ENCODE data around the gene PDK1. TPM values are rescaled to one million over a fixed set of nuclear protein-coding genes. Genes with fewer than 3 reads are reported as not detected.

PDK1 gene
- total RNA-seq, 1 donor from 2014 or later, result 7.3 TPM

- no peak overlapping the region for H3K27ac Mint-ChIP-seq (ENCODE audit: unreplicated experiment)
- no peaks in the 10 kb centered on the region for H3K27me3 Mint-ChIP-seq (ENCODE audit: unreplicated experiment)
- H3K36me3 Mint-ChIP-seq (ENCODE audit: unreplicated experiment), result peaks cover 3% of the 10 kb centered on the region
- peaks cover 6% of the 10 kb centered on the region for H3K4me1 Mint-ChIP-seq (ENCODE audit: unreplicated experiment)
- H3K9me3 Mint-ChIP-seq (ENCODE audit: unreplicated experiment), result peaks cover 4% of the 10 kb centered on the region
- DNase-seq (ENCODE audit: extremely low spot score, unreplicated experiment), result no peak
- TF ChIP-seq CTCF (IDR thresholded peaks at IDR 0.05), result no peak
- H3K4me3 Mint-ChIP-seq (ENCODE audit: unreplicated experiment), result no peak overlapping the region
These were observed 67.5 kb downstream of the PDK1 start for GRCh38 chr2:172623249-172623965.

GRCh38 chr2:172624996-172625395 lies 69.1 kb downstream of the PDK1 start:
- H3K27ac Mint-ChIP-seq (ENCODE audit: unreplicated experiment), result no peak overlapping the region
- peaks cover 3% of the 10 kb centered on the region for H3K36me3 Mint-ChIP-seq (ENCODE audit: unreplicated experiment)
- no peak overlapping the region for H3K4me3 Mint-ChIP-seq (ENCODE audit: unreplicated experiment)
- no peaks in the 10 kb centered on the region for H3K27me3 Mint-ChIP-seq (ENCODE audit: unreplicated experiment)
- H3K9me3 Mint-ChIP-seq (ENCODE audit: unreplicated experiment), result peaks cover 4% of the 10 kb centered on the region
- H3K4me1 Mint-ChIP-seq (ENCODE audit: unreplicated experiment), result peaks cover 6% of the 10 kb centered on the region
- TF ChIP-seq CTCF (IDR thresholded peaks at IDR 0.05), result no peak
- DNase-seq (ENCODE audit: extremely low spot score, unreplicated experiment), result no peak

- Mint-ChIP-seq H3K27me3 (ENCODE audit: unreplicated experiment) (no peaks in the 10 kb centered on the region), H3K4me1 (ENCODE audit: unreplicated experiment) (peaks cover 13% of the 10 kb centered on the region), H3K4me3 (ENCODE audit: unreplicated experiment) (no peak overlapping the region), H3K9me3 (ENCODE audit: unreplicated experiment) (peaks cover 4% of the 10 kb centered on the region), H3K36me3 (ENCODE audit: unreplicated experiment) (peaks cover 3% of the 10 kb centered on the region), H3K27ac (ENCODE audit: unreplicated experiment) (no peak overlapping the region)
- no peak for DNase-seq (ENCODE audit: extremely low spot score, unreplicated experiment)
- no peak for TF ChIP-seq CTCF (IDR thresholded peaks at IDR 0.05)
These were observed 71.3 kb downstream of the PDK1 start for GRCh38 chr2:172627181-172627580.

- peaks cover 13% of the 10 kb centered on the region for H3K4me1 Mint-ChIP-seq (ENCODE audit: unreplicated experiment)
- H3K4me3 Mint-ChIP-seq (ENCODE audit: unreplicated experiment), result no peak overlapping the region
- DNase-seq (ENCODE audit: extremely low spot score, unreplicated experiment), result no peak
- no peak overlapping the region for H3K27ac Mint-ChIP-seq (ENCODE audit: unreplicated experiment)
- peaks cover 3% of the 10 kb centered on the region for H3K36me3 Mint-ChIP-seq (ENCODE audit: unreplicated experiment)
- peaks cover 4% of the 10 kb centered on the region for H3K9me3 Mint-ChIP-seq (ENCODE audit: unreplicated experiment)
- no peak for TF ChIP-seq CTCF (IDR thresholded peaks at IDR 0.05)
- H3K27me3 Mint-ChIP-seq (ENCODE audit: unreplicated experiment), result no peaks in the 10 kb centered on the region
These were observed 72.2 kb downstream of the PDK1 start for GRCh38 chr2:172628085-172628484.

GRCh38 chr2:172629586-172629985 lies 73.7 kb downstream of the PDK1 start:
- no peak for DNase-seq (ENCODE audit: extremely low spot score, unreplicated experiment)
- TF ChIP-seq CTCF (IDR thresholded peaks at IDR 0.05), result no peak
- Mint-ChIP-seq H3K27me3 (ENCODE audit: unreplicated experiment) (no peaks in the 10 kb centered on the region), H3K4me3 (ENCODE audit: unreplicated experiment) (no peak overlapping the region), H3K4me1 (ENCODE audit: unreplicated experiment) (peaks cover 6% of the 10 kb centered on the region), H3K9me3 (ENCODE audit: unreplicated experiment) (no peaks in the 10 kb centered on the region), H3K27ac (ENCODE audit: unreplicated experiment) (no peak overlapping the region), H3K36me3 (ENCODE audit: unreplicated experiment) (peaks cover 2% of the 10 kb centered on the region)

Measured in osteocyte (in vitro differentiated cells).